ENCODE data around the gene NTM. TPM values are rescaled to one million over a fixed set of nuclear protein-coding genes. Genes with fewer than 3 reads are reported as not detected.

Gene NTM
- total RNA-seq, 1 donor from 2014 or later: 92.1 TPM

GRCh38 chr11:132024587-132025295 is 654.3 kb downstream of the NTM start:
- Mint-ChIP-seq H3K27me3 (ENCODE audit: low read depth) (no peaks in the 10 kb centered on the region), H3K27ac (ENCODE audit: unreplicated experiment) (peak overlapping the region; percentile 91), H3K36me3 (ENCODE audit: low read depth) (no peaks in the 10 kb centered on the region), H3K9me3 (ENCODE audit: low read depth) (peaks cover 3% of the 10 kb centered on the region), H3K4me3 (ENCODE audit: unreplicated experiment) (no peak overlapping the region), H3K4me1 (ENCODE audit: low read depth) (peaks cover 54% of the 10 kb centered on the region)
- DNase-seq (ENCODE audit: low spot score): no peak
- no peak for TF ChIP-seq CTCF (IDR thresholded peaks at IDR 0.05)

- Mint-ChIP-seq H3K27me3 (ENCODE audit: low read depth) (no peaks in the 10 kb centered on the region), H3K4me1 (ENCODE audit: low read depth) (peaks cover 66% of the 10 kb centered on the region), H3K4me3 (ENCODE audit: unreplicated experiment) (no peak overlapping the region), H3K9me3 (ENCODE audit: low read depth) (no peaks in the 10 kb centered on the region), H3K27ac (ENCODE audit: unreplicated experiment) (no peak overlapping the region), H3K36me3 (ENCODE audit: low read depth) (no peaks in the 10 kb centered on the region)
- TF ChIP-seq CTCF (IDR thresholded peaks at IDR 0.05): no peak
- DNase-seq (ENCODE audit: low spot score): no peak
Observed at GRCh38 chr11:132026746-132027145, 656.3 kb downstream of the NTM start.

GRCh38 chr11:132028380-132029240 is 658.2 kb downstream of the NTM start:
- peak; percentile 77 for TF ChIP-seq CTCF (IDR thresholded peaks at IDR 0.05)
- Mint-ChIP-seq H3K4me1 (ENCODE audit: low read depth) (peaks cover 76% of the 10 kb centered on the region), H3K4me3 (ENCODE audit: unreplicated experiment) (no peak overlapping the region), H3K9me3 (ENCODE audit: low read depth) (no peaks in the 10 kb centered on the region), H3K27ac (ENCODE audit: unreplicated experiment) (no peak overlapping the region), H3K36me3 (ENCODE audit: low read depth) (no peaks in the 10 kb centered on the region), H3K27me3 (ENCODE audit: low read depth) (no peaks in the 10 kb centered on the region)
- DNase-seq (ENCODE audit: low spot score): no peak

- H3K4me1 Mint-ChIP-seq (ENCODE audit: low read depth): peaks cover 78% of the 10 kb centered on the region
- TF ChIP-seq CTCF (IDR thresholded peaks at IDR 0.05): no peak
- no peaks in the 10 kb centered on the region for H3K9me3 Mint-ChIP-seq (ENCODE audit: low read depth)
- H3K4me3 Mint-ChIP-seq (ENCODE audit: unreplicated experiment): no peak overlapping the region
- peak overlapping the region; percentile 60 for H3K27ac Mint-ChIP-seq (ENCODE audit: unreplicated experiment)
- H3K27me3 Mint-ChIP-seq (ENCODE audit: low read depth): no peaks in the 10 kb centered on the region
- DNase-seq (ENCODE audit: low spot score): no peak
- no peaks in the 10 kb centered on the region for H3K36me3 Mint-ChIP-seq (ENCODE audit: low read depth)
Observed at GRCh38 chr11:132030896-132031295, 660.5 kb downstream of the NTM start.

GRCh38 chr11:132032555-132032954 is 662.1 kb downstream of the NTM start:
- TF ChIP-seq CTCF (IDR thresholded peaks at IDR 0.05): no peak
- H3K36me3 Mint-ChIP-seq (ENCODE audit: low read depth): no peaks in the 10 kb centered on the region
- no peaks in the 10 kb centered on the region for H3K27me3 Mint-ChIP-seq (ENCODE audit: low read depth)
- no peaks in the 10 kb centered on the region for H3K9me3 Mint-ChIP-seq (ENCODE audit: low read depth)
- H3K4me1 Mint-ChIP-seq (ENCODE audit: low read depth): peaks cover 79% of the 10 kb centered on the region
- no peak for DNase-seq (ENCODE audit: low spot score)
- H3K4me3 Mint-ChIP-seq (ENCODE audit: unreplicated experiment): no peak overlapping the region
- peak overlapping the region; percentile 66 for H3K27ac Mint-ChIP-seq (ENCODE audit: unreplicated experiment)
